Measurements from ENCODE around the gene FBXO36. TPM values are rescaled to one million over a fixed set of nuclear protein-coding genes. Genes with fewer than 3 reads are reported as not detected.

FBXO36 gene
- total RNA-seq, 1 donor from 2014 or later = 3.6 TPM

Other genes with a start within 250 kb of the FBXO36 start
- gene DNER, start 207.9 kb upstream of the FBXO36 start, total RNA-seq (ENCODE audit: unreplicated experiment) = 0.15 TPM
- 363 TPM for gene TRIP12, start 494 bp upstream of the FBXO36 start, total RNA-seq (ENCODE audit: unreplicated experiment)
- 0.18 TPM for gene SLC16A14, start 146.4 kb downstream of the FBXO36 start, total RNA-seq (ENCODE audit: unreplicated experiment)